HEK293 (cell line): ENCODE data around the gene KLHL6.

Experiments used
- CTCF ChIA-PET: fragments of 350-600 bp; formaldehyde crosslinking; extraction: SDS; loops from one replicate; lab custom pipeline; 2021; ENCODE audit warnings: antibody characterized with exemption; lab: Yijun Ruan, JAX
- POLR2A ChIA-PET: fragments of 300-600 bp; formaldehyde crosslinking; extraction: SDS; loops from one replicate; lab custom pipeline; 2020; ENCODE audit warnings: antibody characterized with exemption, inconsistent platforms; lab: Yijun Ruan, JAX
- H3K27ac ChIP-seq: fragments of 200-500 bp; sonication (Bioruptor generic); 2 replicates; pipeline ENCODE4 v1.5.1; 2014; ENCODE audit warnings: low read depth, low read length, control low read depth, inconsistent platforms; ENCODE audit errors: extremely low read depth
- H3K36me3 ChIP-seq, 2 experiments: fragments of 200-500 bp in 1 of 2; sonication (Bioruptor generic) in 1 of 2; 1 replicate in 1 of 2; 2 replicates in 1 of 2; pipeline ENCODE4 v1.5.1; 2014 to 2017; ENCODE audit warnings: inconsistent platforms in 2 of 2, low read length in 2 of 2; ENCODE audit not compliant: control insufficient read depth in 2 of 2, insufficient read depth in 1 of 2
- H3K4me1 ChIP-seq: fragments of 200-500 bp; sonication (Bioruptor generic); 2 replicates; pipeline ENCODE4 v1.5.1; 2014; ENCODE audit warnings: mild to moderate bottlenecking, low read length, inconsistent platforms; ENCODE audit not compliant: control insufficient read depth, insufficient read depth
- H3K4me3 ChIP-seq: 2 replicates; pipeline ENCODE4 v1.5.1; 2011; ENCODE audit warnings: low read depth, mild to moderate bottlenecking, control low read depth, low read length, moderate library complexity
- H3K9me3 ChIP-seq: fragments of 200-500 bp; sonication (Bioruptor generic); 2 replicates; pipeline ENCODE4 v1.5.1; 2014; ENCODE audit warnings: low read depth, low read length, inconsistent platforms; ENCODE audit not compliant: control insufficient read depth, insufficient read depth
- BCL11B ChIP-seq: fragments of 450-650 bp; formaldehyde crosslinking; IDR thresholded peaks from 2 replicates; pipeline ENCODE4 v1.5.1; 2016; ENCODE audit warnings: low read depth, missing biosample characterization, missing genetic modification characterization
- HOXD13 ChIP-seq: sonication (generic); formaldehyde crosslinking; IDR thresholded peaks from 2 replicates; pipeline ENCODE4 v1.8.0; 2022; ENCODE audit warnings: missing genetic modification reagents, borderline replicate concordance
- KLF1 ChIP-seq: fragments of 450-650 bp; formaldehyde crosslinking; IDR thresholded peaks from 2 replicates; pipeline ENCODE4 v1.5.1; 2016; ENCODE audit warnings: missing biosample characterization, missing genetic modification characterization
- KLF16 ChIP-seq: fragments of 450-650 bp; formaldehyde crosslinking; IDR thresholded peaks from 2 replicates; pipeline ENCODE4 v1.5.1; 2017; ENCODE audit warnings: missing biosample characterization, missing genetic modification characterization
- KLF7 ChIP-seq: fragments of 450-650 bp; formaldehyde crosslinking; IDR thresholded peaks from 2 replicates; pipeline ENCODE4 v1.5.1; 2016; ENCODE audit warnings: missing biosample characterization, missing genetic modification characterization, borderline replicate concordance
- KLF9 ChIP-seq: fragments of 450-650 bp; formaldehyde crosslinking; IDR thresholded peaks from 2 replicates; pipeline ENCODE4 v1.5.1; 2016; ENCODE audit warnings: missing biosample characterization, missing genetic modification characterization, low read depth
- PRDM2 ChIP-seq: fragments of 450-650 bp; formaldehyde crosslinking; IDR thresholded peaks from 2 replicates; pipeline ENCODE4 v1.5.1; 2016; ENCODE audit warnings: missing biosample characterization, missing genetic modification characterization, borderline replicate concordance
- ZBTB10 ChIP-seq: fragments of 450-650 bp; formaldehyde crosslinking; IDR thresholded peaks from 2 replicates; pipeline ENCODE4 v1.5.1; 2016; ENCODE audit warnings: missing biosample characterization, missing genetic modification characterization
- ZBTB17 ChIP-seq: fragments of 450-650 bp; formaldehyde crosslinking; IDR thresholded peaks from 2 replicates; pipeline ENCODE4 v1.5.1; 2016; ENCODE audit warnings: missing biosample characterization, missing genetic modification characterization
- ZBTB48 ChIP-seq: fragments of 450-650 bp; formaldehyde crosslinking; IDR thresholded peaks from 2 replicates; pipeline ENCODE4 v1.5.1; 2016; ENCODE audit warnings: missing biosample characterization, missing genetic modification characterization
- ZBTB6 ChIP-seq: fragments of 450-650 bp; formaldehyde crosslinking; IDR thresholded peaks from 2 replicates; pipeline ENCODE4 v1.5.1; 2017; ENCODE audit warnings: missing biosample characterization, missing genetic modification characterization
- ZFHX2 ChIP-seq: fragments of 450-650 bp; formaldehyde crosslinking; conservative IDR thresholded peaks from 2 replicates; pipeline ENCODE4 v1.5.1; 2016; ENCODE audit warnings: missing biosample characterization, missing genetic modification characterization
- ZNF114 ChIP-seq: fragments of 450-650 bp; formaldehyde crosslinking; IDR thresholded peaks from 2 replicates; pipeline ENCODE4 v1.5.0; 2017; ENCODE audit warnings: missing biosample characterization, missing genetic modification characterization
- ZNF16 ChIP-seq: fragments of 450-650 bp; formaldehyde crosslinking; IDR thresholded peaks from 2 replicates; pipeline ENCODE4 v1.5.1; 2016; ENCODE audit warnings: low read depth, missing biosample characterization, missing genetic modification characterization
- ZNF302 ChIP-seq: fragments of 450-650 bp; formaldehyde crosslinking; IDR thresholded peaks from 2 replicates; pipeline ENCODE4 v1.5.1; 2016; ENCODE audit warnings: missing biosample characterization, missing genetic modification characterization, low read depth
- ZNF324 ChIP-seq: fragments of 450-650 bp; formaldehyde crosslinking; IDR thresholded peaks from 2 replicates; pipeline ENCODE4 v1.5.1; 2016; ENCODE audit warnings: missing biosample characterization, missing genetic modification characterization
- ZNF354C ChIP-seq: fragments of 450-650 bp; formaldehyde crosslinking; IDR thresholded peaks from 2 replicates; pipeline ENCODE4 v1.5.1; 2016; ENCODE audit warnings: missing biosample characterization, missing genetic modification characterization, low read depth, borderline replicate concordance
- ZNF37A ChIP-seq: fragments of 450-650 bp; IDR thresholded peaks from 2 replicates; pipeline ENCODE4 v1.5.1; 2018; ENCODE audit warnings: missing biosample characterization, missing genetic modification characterization
- ZNF433 ChIP-seq: fragments of 450-650 bp; formaldehyde crosslinking; IDR thresholded peaks from 2 replicates; pipeline ENCODE4 v1.5.1; 2016; ENCODE audit warnings: missing biosample characterization, missing genetic modification characterization, low read depth
- ZNF558 ChIP-seq: fragments of 450-650 bp; formaldehyde crosslinking; IDR thresholded peaks from 2 replicates; pipeline ENCODE4 v1.5.1; 2016; ENCODE audit warnings: missing biosample characterization, missing genetic modification characterization
- ZNF561 ChIP-seq: fragments of 450-650 bp; IDR thresholded peaks from 2 replicates; pipeline ENCODE4 v1.5.1; 2018; ENCODE audit warnings: missing biosample characterization, missing genetic modification characterization, borderline replicate concordance
- ZNF621 ChIP-seq: fragments of 450-650 bp; formaldehyde crosslinking; IDR thresholded peaks from 2 replicates; pipeline ENCODE4 v1.5.1; 2017; ENCODE audit warnings: missing biosample characterization, missing genetic modification characterization
- ZNF623 ChIP-seq: fragments of 450-650 bp; formaldehyde crosslinking; IDR thresholded peaks from 2 replicates; pipeline ENCODE4 v1.5.1; 2016; ENCODE audit warnings: missing biosample characterization, missing genetic modification characterization
- ZNF658 ChIP-seq: fragments of 450-650 bp; formaldehyde crosslinking; IDR thresholded peaks from 2 replicates; pipeline ENCODE4; 2016; ENCODE audit warnings: missing biosample characterization, missing genetic modification characterization
- ZSCAN23 ChIP-seq: fragments of 450-650 bp; formaldehyde crosslinking; IDR thresholded peaks from 2 replicates; pipeline ENCODE4 v1.5.1; 2016; ENCODE audit warnings: missing biosample characterization, missing genetic modification characterization

Gene KLHL6

GRCh38 chr3:183455089-183455488, 100.4 kb downstream of the KLHL6 start:
- CTCF ChIA-PET, result interaction anchor here (0.6 kb wide), 1 partner anchor 843 kb away, joined by 3 read pairs; no protein-coding TSS in a partner anchor
- no peak overlapping the region for H3K4me3 ChIP-seq
- POLR2A ChIA-PET, result no interaction called here

GRCh38 chr3:183454064-183454463, 101.4 kb downstream of the KLHL6 start:
- H3K4me1 ChIP-seq, result no peaks in the 10 kb centered on the region
- H3K9me3 ChIP-seq, result no peaks in the 10 kb centered on the region
- peaks cover 4 to 33% of the 10 kb centered on the region in 2 experiments; a peak in 2 of 3 replicates for H3K36me3 ChIP-seq
- H3K27ac ChIP-seq, result no peak overlapping the region
- ChIA-PET CTCF (no interaction called here), POLR2A (no interaction called here)
- no peak overlapping the region for H3K4me3 ChIP-seq
- no peak for TF ChIP-seq ZNF623 (tag by site-specific recombination)
- no peak for TF ChIP-seq ZNF658
- TF ChIP-seq ZNF16, result no peak
- no peak for TF ChIP-seq KLF9 (tag by site-specific recombination)
- TF ChIP-seq KLF1 (tag by site-specific recombination), result no peak
- TF ChIP-seq ZNF302, result no peak
- TF ChIP-seq ZNF114 (tag by site-specific recombination), result no peak
- no peak for TF ChIP-seq ZNF37A (tag by site-specific recombination)
- no peak for TF ChIP-seq ZBTB10 (tag by site-specific recombination)
- no peak for TF ChIP-seq BCL11B
- no peak for TF ChIP-seq KLF16 (tag by site-specific recombination)
- no peak for TF ChIP-seq KLF7 (tag by site-specific recombination)
- TF ChIP-seq ZFHX2 (tag by site-specific recombination), result no peak
- no peak for TF ChIP-seq ZBTB48 (tag by site-specific recombination)
- TF ChIP-seq HOXD13 (CRISPR knock-in tag), result no peak
- TF ChIP-seq ZNF433 (tag by site-specific recombination), result no peak
- TF ChIP-seq ZBTB6 (tag by site-specific recombination), result no peak

More at GRCh38 chr3:183455089-183455488, 100.4 kb downstream of the KLHL6 start:
- no peak overlapping the region for H3K27ac ChIP-seq
- TF ChIP-seq ZNF561, result no peak
- no peak for TF ChIP-seq ZNF354C (tag by site-specific recombination)
- TF ChIP-seq ZNF324 (tag by site-specific recombination), result no peak
- no peak for TF ChIP-seq ZSCAN23 (tag by site-specific recombination)
- no peak for TF ChIP-seq ZNF621
- no peak for TF ChIP-seq KLF16 (tag by site-specific recombination)
- no peak for TF ChIP-seq ZBTB17 (tag by site-specific recombination)
- TF ChIP-seq ZNF558 (tag by site-specific recombination), result no peak
- no peak for TF ChIP-seq PRDM2 (tag by site-specific recombination)
- H3K4me1 ChIP-seq, result no peaks in the 10 kb centered on the region
- peaks cover 4 to 33% of the 10 kb centered on the region in 2 experiments; a peak in 2 of 3 replicates for H3K36me3 ChIP-seq
- H3K9me3 ChIP-seq, result no peaks in the 10 kb centered on the region
